GM12874 (cell line): ENCODE measurements around the gene MAGI3.

ENCODE experiments used
- TF ChIP-seq, protein P1 (sequence below): IDR thresholded peaks from 2 replicates; pipeline ENCODE4 v1.5.1; 2011; ENCODE audit warnings: low read depth, mild to moderate bottlenecking, control low read depth, low read length, moderate library complexity; ENCODE audit not compliant: insufficient read depth

The MAGI3 gene

DNA sequence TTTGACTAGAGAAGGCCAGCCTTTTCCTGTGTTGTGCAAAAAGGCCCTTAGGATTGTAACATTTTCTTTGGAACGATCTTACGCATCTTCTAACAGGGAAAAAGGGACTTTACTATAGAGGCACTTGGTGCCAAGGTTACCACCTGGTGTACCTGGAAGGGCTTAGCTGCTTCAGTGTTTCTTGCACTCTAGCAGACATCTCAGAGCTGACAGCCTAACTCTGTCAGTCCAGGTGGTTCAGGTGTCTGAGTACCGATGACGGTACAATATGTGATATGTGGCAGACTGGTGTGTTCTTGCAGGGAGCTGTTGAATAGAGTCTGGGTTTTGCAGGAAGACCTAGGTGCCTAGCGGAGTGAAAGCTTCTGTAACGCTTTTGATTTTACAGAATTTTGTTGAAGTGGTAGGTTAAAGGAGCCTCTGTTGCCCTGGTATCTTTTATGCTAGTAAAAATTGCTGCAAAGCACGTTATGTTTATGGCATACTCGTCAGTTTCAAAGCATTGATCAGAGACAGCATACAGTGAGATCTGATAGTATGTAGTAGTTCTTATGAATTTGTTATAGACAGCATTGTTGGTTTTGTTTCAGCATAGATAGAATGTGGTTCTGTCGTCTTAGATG, 1.4 kb downstream of the MAGI3 start:
- TF ChIP-seq, protein P1, sequence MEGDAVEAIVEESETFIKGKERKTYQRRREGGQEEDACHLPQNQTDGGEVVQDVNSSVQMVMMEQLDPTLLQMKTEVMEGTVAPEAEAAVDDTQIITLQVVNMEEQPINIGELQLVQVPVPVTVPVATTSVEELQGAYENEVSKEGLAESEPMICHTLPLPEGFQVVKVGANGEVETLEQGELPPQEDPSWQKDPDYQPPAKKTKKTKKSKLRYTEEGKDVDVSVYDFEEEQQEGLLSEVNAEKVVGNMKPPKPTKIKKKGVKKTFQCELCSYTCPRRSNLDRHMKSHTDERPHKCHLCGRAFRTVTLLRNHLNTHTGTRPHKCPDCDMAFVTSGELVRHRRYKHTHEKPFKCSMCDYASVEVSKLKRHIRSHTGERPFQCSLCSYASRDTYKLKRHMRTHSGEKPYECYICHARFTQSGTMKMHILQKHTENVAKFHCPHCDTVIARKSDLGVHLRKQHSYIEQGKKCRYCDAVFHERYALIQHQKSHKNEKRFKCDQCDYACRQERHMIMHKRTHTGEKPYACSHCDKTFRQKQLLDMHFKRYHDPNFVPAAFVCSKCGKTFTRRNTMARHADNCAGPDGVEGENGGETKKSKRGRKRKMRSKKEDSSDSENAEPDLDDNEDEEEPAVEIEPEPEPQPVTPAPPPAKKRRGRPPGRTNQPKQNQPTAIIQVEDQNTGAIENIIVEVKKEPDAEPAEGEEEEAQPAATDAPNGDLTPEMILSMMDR, result no peak

DNA sequence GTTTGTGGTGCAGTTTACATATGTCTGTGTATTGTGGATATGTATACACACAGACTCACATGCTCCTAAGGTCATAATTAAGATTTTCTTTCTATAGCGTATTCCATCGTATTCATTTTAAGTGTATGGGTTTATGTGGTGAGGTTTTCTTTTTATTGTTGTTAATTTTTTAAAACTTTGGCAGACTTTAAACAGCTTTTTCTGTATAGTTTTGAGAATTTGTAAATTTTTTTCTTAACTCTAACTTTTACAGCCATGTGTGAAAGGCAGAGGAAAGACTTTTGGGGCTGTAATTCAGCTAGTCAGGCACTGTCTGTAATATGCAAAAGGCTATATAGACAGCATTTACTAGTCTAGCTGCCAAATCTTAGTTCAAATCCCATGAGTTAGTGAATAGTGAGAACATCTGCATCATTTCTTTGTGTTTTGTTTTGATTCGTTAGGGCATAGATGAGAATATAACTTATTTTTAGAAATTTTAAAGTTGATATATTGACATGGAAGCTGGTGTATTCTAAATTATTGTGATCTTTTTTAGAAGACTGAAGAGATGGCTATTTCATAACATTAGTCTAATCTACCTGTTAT, 2.3 kb downstream of the MAGI3 start:
- TF ChIP-seq, protein P1, result no peak

DNA sequence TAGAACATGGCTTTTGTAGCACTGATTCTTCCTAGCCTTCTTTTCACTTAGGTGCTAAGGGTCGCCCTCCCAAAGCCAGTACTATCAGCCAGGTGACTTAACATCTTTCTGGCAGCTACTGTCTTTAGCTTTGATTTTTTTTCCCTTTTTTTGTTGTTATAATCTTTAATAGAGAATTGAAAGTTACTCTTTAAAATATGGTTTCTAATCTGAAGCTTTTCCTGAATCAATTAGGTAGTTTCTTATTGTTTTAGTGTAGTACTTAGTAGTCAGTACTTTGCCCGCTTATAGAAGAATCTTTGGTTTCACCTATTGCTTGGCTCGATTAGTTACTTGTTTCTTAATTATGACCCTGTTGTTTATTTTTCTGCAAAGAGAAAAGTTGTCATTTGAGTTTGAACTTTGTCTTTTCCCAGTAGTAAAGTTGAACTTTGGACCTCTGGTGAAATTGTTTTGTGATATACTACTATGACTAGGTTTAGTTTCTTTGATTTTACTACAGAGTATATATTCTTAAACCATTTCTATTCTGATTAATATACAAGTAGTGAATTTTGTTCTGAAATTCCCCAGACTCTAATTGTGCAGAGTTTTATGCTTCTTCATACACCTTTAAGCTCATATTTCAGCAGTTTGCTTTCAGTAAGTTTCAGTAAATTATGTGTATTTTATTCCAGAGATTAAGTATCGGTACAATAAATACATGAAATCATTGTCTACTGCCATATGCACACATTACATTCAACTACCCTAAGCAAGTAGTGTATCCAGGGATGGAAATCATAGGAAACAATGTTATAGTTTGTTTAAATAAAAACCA, 3.9 kb downstream of the MAGI3 start:
- TF ChIP-seq, protein P1, result no peak

DNA sequence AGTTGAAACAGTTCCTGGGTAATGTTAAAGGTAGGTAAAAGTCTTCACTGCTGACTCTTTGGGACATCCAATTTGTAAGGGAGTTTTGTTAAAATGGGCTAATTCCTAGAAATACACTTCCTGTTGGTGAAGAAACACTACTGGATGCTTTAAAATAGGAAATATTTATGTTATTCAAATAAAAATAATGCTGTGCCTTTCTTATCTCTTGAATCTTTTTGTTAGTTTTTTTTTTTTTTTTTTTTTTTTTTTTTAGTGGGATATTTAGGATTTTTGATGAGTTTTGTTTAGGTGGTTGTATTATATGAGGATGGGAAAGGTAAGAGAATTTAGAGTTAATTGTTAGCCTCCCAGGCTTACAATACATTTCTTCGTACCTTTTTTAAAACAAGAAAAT, 4.5 kb downstream of the MAGI3 start:
- TF ChIP-seq, protein P1, result no peak

DNA sequence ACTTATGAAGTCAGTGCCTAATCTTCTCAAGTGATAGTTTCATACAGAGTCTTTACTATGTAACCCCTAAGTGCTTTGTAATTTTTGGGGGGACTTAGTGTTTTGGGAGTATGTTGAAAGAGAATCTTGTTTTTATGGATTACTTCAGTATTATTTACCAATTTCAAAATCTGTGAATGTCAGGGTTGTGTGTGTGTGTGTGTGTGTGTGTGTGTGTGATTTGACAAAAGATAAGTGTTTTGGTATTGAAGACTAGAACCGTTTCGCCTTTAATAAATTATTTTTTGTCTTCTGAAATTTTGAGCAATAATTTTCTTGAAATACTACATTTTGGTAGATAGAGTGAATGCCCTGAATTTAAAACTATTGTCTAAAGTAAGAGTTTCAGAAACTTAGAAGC, 5.8 kb downstream of the MAGI3 start:
- TF ChIP-seq, protein P1, result no peak

DNA sequence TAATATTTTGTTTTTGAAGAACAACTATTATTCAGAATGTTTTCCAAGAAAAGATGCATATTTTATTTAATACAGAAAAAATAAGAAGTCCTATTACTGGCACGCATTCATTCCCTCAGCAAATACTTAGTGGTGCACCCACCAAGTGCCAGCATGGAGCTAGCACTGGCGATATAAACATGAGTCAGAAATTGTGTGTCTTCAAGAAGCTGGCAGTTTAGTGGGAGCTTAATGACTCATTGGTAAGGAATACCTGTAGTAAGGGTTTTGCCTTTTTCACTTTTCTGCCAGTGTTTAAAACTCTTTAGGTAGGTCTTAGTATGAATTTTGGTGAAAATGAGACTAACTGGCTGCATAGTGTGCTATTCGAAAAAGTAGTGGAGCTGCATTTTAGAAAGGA, 6.3 kb downstream of the MAGI3 start:
- TF ChIP-seq, protein P1, result no peak

DNA sequence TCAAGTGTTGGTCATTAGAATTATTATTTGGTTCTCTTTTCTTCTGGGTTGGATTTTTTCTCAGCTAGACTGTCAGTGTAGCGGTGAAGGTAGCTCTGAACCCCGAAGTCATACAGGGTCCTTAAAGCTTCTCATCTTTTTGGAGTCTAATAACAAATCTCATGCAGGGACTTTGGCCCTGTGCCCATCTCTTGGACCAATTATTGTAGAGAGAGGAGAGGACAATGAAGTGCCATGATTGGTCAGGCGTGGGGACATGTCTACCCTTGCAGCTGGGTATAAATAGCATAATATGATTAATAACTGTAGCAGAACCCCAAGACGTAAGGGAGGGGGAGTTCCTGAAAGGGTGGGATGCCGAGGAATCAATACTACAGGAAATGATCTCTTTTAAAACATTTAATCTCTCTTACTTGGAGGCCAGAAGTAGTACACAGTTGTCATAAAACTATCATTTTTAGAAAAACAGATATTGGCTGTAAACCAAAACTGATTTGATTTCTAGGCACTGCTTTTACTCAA, 8.8 kb downstream of the MAGI3 start:
- TF ChIP-seq, protein P1, result no peak
